Adrenal gland (tissue), 5 donors: ENCODE data around the gene AIP.

Experiments
- CTCF ChIP-seq, 6 experiments: fragments of 450-650 bp in 4 of 6; fragments of 200-600 bp in 2 of 6; sonication (generic) in 1 of 6; IDR thresholded peaks; 1 replicate in 5 of 6; 2 replicates in 1 of 6; pipeline versions ENCODE4 v1.5.1 to v1.8.0; 2016 to 2021; ENCODE audit warnings: antibody characterized with exemption in 6 of 6, mild to moderate bottlenecking in 2 of 6, moderate library complexity in 1 of 6
- POLR2A ChIP-seq, 2 donors: fragments of 450-650 bp; IDR thresholded peaks; one replicate each; pipeline ENCODE4 v1.6.1; 2017; ENCODE audit warnings: antibody characterized with exemption in 2 of 2, mild to moderate bottlenecking in 2 of 2, moderate library complexity in 1 of 2
- donor health status: DM: no; HTN: no; CAD: no.

- TF ChIP-seq POLR2A (IDR thresholded peaks at IDR 0.05) (no peak), CTCF (IDR thresholded peaks at IDR 0.05) (no peak)
Measured at GRCh38 chr11:67522844-67523555, 40.2 kb downstream of the AIP start, which contains the start of gene CABP2.
